Ishikawa (cell line): ENCODE results near the gene PIGR.

Experiments used
- CEBPB ChIP-seq: IDR thresholded peaks from 2 replicates; pipeline ENCODE4 v1.6.1; 2012
- CREB1 ChIP-seq: IDR thresholded peaks from 2 replicates; pipeline ENCODE4 v1.6.1; 2012; ENCODE audit warnings: low read depth
- EGR1 ChIP-seq: IDR thresholded peaks from 2 replicates; pipeline ENCODE4 v1.6.1; 2012
- EP300 ChIP-seq: IDR thresholded peaks from 2 replicates; pipeline ENCODE4 v1.6.1; 2012; ENCODE audit warnings: borderline replicate concordance
- FOXM1 ChIP-seq: IDR thresholded peaks from 2 replicates; pipeline ENCODE4 v1.6.1; 2012; ENCODE audit warnings: low read depth, borderline replicate concordance
- MAX ChIP-seq: IDR thresholded peaks from 2 replicates; pipeline ENCODE4 v1.6.1; 2012
- NFIC ChIP-seq: IDR thresholded peaks from 2 replicates; pipeline ENCODE4 v1.6.1; 2012
- RAD21 ChIP-seq: IDR thresholded peaks from 2 replicates; pipeline ENCODE4 v1.6.1; 2012; ENCODE audit warnings: low read depth
- REST ChIP-seq: IDR thresholded peaks from 2 replicates; pipeline ENCODE4 v1.6.1; 2012; ENCODE audit warnings: low read depth, mild to moderate bottlenecking
- TAF1 ChIP-seq: IDR thresholded peaks from 2 replicates; pipeline ENCODE4 v1.6.1; 2012; ENCODE audit warnings: low read depth, mild to moderate bottlenecking
- TCF12 ChIP-seq: IDR thresholded peaks from 2 replicates; pipeline ENCODE4 v1.6.1; 2012; ENCODE audit warnings: low read depth
- TEAD4 ChIP-seq: IDR thresholded peaks from 2 replicates; pipeline ENCODE4 v1.6.1; 2012
- USF1 ChIP-seq: IDR thresholded peaks from 2 replicates; pipeline ENCODE4 v1.6.1; 2012
- YY1 ChIP-seq: IDR thresholded peaks from 2 replicates; pipeline ENCODE4 v1.6.1; 2012; ENCODE audit warnings: low read depth
- ZBTB7A ChIP-seq: IDR thresholded peaks from 2 replicates; pipeline ENCODE4 v1.6.1; 2012; ENCODE audit warnings: low read depth

The PIGR gene

GRCh38 chr1:206916000-206916709, 30.1 kb downstream of the PIGR start:
- no peak for TF ChIP-seq EP300
- TF ChIP-seq REST, result no peak
- TF ChIP-seq TEAD4, result no peak
- no peak for TF ChIP-seq RAD21
- TF ChIP-seq TAF1, result no peak
- no peak for TF ChIP-seq CEBPB
- TF ChIP-seq NFIC, result no peak
- no peak for TF ChIP-seq YY1
- no peak for TF ChIP-seq CREB1
- no peak for TF ChIP-seq USF1
- TF ChIP-seq ZBTB7A, result no peak
- TF ChIP-seq TCF12, result no peak
- TF ChIP-seq EGR1, result no peak
- no peak for TF ChIP-seq MAX
- no peak for TF ChIP-seq FOXM1

- TF ChIP-seq REST (no peak), TCF12 (no peak), MAX (no peak), FOXM1 (no peak), CEBPB (no peak), EP300 (no peak), ZBTB7A (no peak), RAD21 (no peak), EGR1 (no peak), YY1 (no peak), USF1 (no peak), TAF1 (no peak), TEAD4 (no peak), CREB1 (no peak)
Measured at GRCh38 chr1:206915030-206915735, 31.1 kb downstream of the PIGR start.

GRCh38 chr1:206913766-206914537, 32.3 kb downstream of the PIGR start:
- no peak for TF ChIP-seq REST
- TF ChIP-seq EP300, result no peak
- no peak for TF ChIP-seq ZBTB7A
- TF ChIP-seq TCF12, result no peak
- TF ChIP-seq TEAD4, result no peak
- no peak for TF ChIP-seq USF1
- no peak for TF ChIP-seq CEBPB
- TF ChIP-seq RAD21, result no peak
- no peak for TF ChIP-seq MAX
